ENCODE data around the gene YPEL5.

The YPEL5 gene

DNA sequence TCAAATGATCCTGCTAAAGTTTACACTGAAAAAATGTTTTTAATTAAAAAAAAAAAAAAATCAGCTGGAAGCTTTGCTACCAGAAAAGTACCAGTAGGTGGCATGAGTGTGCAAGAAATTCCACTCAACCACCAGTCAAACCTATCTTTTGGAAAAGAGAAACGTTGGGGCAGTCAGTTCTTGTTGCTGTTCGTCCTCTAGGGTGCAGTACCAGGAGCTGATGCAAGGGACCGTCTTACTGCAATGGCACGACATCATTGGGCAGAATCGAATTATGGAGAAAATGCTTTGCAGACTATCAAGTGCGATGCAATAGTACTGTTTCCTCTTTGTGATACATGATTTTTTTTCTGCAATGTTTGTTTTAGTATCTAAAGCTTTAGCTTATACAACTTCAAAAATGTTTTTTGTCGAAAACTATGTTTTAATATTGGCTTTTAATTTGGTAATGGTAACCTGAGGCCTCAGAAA, 18.3 kb downstream of the YPEL5 start:
- DNase-seq (ENCODE audit: low read depth), result peak; percentile 30

DNA sequence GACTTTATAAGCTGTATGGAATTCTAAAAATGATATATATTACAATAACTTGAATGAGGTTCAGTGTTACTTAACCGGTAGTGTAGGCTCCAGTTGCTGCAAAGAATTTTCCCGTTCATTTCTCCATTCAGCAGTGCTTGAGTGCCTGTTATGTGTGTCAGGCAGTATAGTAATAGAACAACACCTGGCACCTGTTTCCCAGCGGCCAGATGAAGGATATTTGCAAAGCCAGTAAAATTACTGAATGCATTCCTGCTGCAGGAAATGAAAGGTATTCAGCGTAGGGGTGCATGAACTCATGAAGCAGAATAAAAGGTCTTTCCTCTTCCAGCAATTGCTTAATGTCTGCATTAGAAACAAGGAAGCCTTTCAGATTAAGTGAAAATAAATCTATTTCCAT, 18.8 kb downstream of the YPEL5 start:
- DNase-seq (ENCODE audit: low read depth), result no peak

DNA sequence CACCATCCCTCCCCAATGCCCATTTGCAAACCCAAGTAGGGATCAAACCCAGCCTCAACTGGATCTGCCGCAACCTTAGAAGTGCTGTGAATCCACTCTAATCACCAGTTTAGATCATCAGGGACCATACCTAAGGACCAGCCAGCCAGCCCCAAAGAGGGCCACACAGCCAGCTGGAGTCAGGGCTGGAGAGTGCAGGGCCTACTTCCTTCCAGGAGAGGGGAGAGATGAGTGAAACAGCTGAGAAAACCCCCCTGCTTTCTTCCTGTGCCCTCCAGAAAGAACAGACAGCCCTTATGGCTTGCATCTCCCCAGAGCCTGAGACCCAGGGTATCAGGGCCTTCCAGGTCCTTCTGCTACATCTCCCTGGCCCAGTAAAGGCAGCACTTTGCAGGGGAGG, 25.8 kb downstream of the YPEL5 start:
- no peak for DNase-seq (ENCODE audit: low read depth)

DNA sequence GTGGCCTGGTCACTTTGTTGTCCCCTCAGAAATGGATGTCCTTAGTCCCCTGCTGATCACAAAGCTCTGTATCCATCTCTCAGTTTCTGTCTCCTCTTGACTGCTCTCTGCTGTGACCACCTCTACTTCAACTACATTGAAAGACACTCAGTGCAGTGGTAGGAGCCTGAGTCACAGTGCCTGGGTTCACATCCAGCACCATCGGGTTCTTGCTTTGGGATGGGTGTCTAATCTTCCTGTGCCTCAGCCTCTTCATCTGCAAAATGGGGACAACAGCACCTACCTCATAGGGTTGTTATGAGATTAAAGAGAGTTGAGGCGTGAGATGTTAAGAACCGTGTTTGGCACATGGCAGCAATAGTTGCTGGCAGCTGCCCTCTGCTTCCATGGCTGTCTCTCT, 30.6 kb downstream of the YPEL5 start:
- no peak for DNase-seq (ENCODE audit: low read depth)

DNA sequence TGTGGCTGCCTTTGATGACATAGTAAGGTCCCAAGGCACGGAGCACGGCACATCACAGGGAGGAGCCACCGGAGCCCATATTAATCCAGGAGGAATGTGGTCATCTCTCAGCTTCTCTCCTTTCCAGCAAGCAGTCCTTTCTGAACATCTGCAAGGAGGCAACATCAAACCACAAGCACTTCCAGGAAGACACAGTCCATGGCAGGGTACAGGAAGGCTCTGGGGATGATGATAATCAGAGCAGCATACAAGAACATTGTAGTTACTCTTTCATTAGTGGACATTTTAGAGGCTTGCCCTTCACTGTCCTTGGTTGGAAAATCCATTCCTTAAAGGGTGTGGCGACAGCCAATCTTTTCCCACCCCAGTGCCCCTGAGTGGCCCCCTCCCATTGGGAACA, 31.1 kb downstream of the YPEL5 start:
- no peak for DNase-seq (ENCODE audit: low read depth)

DNA sequence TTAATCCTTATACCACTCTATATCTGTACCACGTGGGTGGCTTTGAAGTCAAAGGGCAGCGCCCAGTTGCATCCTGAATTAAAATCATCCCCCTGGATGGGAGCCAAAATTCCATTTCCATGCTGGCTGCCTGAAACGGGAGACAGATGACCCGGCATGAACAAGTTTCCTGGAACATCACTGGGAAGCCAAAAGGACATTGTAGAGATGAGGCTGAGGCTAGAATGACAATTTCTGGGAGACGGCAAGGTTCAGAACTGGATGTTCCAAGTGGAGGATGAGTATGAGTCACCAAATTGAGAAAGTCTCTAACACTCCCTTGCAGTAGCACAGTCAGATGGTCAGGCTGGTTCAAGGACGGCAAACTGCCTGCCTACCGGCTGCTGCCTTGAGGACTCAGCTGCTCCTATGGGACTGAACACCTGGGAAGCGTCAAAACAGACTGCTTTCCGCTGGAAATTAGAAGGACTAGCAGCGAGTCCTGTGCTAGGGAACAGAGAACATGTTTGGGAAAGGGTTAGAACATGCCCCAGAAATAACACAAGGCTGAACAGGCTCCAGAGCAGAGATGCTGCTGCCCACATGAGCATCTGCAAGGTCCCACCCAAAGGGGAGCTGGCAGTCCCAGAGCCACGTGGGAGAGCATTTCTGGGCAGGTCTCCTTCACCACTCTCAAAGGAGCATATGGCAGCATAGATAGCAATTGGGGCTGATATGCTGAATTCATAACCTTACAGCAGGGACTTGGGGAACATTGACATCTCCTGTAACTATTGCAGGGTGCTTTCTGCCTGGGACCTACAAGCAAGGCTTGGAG, 32.0 kb downstream of the YPEL5 start:
- DNase-seq (ENCODE audit: low read depth), result no peak

DNA sequence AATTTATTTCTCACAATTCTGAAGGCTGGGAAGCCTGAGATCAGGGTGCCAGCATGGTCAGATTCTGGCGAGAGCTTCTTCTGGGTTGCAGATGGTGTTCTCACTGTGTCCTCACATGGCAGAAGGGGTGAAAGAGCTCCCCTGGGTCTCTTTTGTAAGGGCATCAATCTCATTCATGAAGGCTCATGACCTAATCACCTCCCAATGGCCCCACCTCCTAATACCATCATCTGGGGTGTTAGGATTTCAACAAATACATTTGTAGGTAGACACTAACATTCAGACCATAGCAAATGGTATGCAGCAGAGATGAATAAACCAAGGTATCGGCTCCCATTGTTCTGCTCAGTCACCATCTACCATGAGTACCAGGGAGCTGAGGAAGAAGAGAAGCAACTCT, 32.7 kb downstream of the YPEL5 start:
- DNase-seq (ENCODE audit: low read depth), result no peak

DNA sequence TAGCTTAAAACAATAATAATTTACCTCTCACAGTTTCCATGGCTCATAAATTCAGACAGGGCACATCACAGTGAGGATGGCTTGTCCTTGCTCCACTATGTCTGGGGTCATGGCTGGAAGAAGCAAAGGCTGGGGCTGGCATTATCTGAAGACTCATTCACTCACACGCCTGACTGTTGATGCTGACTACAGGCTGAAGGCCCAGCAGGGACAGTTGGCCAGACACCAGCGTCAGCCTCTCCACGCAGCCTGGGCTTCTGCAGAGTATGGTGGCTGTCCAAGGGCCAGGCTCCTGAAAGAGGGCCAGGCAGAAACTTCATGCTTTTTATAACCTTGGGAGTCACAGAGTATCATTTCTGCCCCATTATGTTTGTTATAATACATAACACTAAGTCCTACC, 33.4 kb downstream of the YPEL5 start:
- no peak for DNase-seq (ENCODE audit: low read depth)

DNA sequence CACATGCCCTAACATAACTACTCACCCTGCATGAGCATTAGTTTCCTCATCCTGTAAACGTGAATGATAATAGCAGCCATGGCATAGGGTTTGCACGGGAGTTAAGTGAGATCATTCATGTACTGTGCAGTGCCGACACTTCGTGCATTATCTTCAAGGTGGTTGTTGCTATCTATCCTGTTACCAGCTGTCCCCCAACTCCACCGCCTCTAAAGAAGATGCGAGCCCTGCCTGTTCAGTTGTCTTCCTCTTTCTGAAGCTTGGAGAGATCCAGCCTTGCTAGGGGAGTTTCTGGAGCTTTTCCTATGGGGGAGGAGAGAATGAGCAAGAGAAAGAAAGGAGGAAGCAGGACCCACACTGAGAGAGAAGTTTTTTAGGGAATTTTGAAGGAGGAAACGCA, 34.4 kb downstream of the YPEL5 start:
- DNase-seq (ENCODE audit: low read depth), result no peak

DNA sequence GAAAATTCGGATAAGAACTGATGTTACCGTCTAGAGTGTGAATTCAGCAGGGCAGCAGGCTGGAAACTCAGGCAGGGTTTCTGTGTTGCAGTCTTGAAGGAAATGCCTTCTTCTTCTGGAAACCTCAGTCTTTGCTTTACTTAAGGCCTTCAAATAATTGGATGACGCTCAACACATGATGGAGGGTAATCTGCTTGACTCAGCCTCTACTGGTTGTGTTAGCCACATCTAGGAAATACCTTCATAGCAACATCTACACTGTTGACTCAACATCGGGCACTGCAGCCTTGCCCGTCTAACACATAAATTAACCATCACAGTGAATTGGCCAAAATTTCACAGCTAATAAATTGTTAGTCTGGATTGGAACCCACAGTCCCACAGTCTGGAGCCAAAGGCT, 37.2 kb downstream of the YPEL5 start:
- no peak for DNase-seq (ENCODE audit: low read depth)

DNA sequence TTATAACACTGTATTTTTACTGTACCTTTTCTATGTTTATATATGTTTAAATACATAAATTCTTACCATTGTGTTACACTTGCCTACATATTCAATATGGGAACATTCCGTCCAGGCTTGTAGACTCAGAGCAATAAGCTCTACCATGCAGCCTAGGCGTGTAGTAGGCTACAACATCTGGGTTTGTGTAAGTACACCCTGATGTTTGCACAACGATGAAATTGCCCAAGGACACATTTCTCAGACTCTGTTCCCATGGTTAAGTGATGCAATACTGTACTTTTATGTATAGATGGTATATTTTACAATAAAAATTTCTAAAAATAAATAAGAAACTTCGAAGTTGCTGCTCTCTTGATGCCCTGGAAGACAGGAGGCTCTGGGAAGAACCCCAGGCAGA, 38.4 kb downstream of the YPEL5 start:
- DNase-seq (ENCODE audit: low read depth), result no peak

DNA sequence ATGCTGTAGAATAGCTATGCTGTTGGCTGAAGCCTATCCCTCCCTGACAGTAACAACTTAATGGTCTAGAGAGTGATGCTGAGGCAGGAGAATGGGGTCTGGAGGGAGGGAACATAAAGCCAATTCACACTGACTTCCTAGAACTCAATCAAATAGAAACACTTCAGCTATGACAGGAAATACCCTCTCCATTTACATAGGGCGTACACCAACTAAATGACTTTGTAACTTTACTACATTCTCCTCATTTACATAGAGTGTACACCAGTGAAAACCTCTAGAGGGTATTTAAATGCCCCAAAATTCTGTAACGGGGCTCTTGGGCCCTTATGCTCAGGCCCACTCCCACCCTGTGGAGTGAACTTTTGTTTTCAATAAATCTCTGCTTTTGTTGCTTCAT, 41.5 kb downstream of the YPEL5 start:
- no peak for DNase-seq (ENCODE audit: low read depth)

DNA sequence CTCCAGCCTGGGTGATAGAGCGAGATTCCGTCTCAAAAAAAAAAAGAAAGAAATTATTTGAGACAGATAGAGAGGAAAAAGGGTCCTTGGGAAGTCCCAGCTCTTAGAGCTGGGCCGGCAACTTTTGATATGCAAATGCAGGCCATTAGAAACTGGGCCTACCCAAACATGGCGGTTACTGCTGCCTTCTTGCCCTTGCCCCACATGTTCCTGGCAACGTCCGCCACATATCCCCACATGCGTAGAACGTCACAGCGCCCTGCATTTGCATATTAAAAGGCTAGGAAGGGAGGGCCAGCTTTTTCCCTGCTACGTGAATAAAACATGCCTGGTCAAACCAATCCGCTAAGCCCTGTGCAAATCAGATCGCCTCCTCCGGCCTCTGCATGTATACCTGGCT, 43.8 kb downstream of the YPEL5 start:
- no peak for DNase-seq (ENCODE audit: low read depth)

DNA sequence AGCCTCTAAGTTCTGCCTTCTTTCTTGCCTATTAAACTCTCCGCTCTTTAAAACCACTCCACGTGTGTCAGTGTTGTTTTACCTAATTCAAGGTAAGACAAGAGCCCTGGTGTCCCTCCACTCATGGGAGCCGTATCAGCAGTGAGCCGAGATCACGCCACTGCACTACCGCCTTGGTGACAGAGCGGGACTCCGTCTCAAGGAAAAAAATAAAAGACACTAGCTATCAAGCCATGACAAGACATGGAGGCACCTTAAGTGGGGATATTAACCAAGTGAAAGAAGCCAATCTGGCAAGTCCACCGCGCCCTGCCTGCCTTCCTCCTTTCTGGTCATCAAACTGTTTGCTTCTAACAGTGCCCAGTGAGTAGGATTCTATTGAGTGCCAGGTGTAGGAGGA, 44.3 kb downstream of the YPEL5 start:
- DNase-seq (ENCODE audit: low read depth), result no peak

DNA sequence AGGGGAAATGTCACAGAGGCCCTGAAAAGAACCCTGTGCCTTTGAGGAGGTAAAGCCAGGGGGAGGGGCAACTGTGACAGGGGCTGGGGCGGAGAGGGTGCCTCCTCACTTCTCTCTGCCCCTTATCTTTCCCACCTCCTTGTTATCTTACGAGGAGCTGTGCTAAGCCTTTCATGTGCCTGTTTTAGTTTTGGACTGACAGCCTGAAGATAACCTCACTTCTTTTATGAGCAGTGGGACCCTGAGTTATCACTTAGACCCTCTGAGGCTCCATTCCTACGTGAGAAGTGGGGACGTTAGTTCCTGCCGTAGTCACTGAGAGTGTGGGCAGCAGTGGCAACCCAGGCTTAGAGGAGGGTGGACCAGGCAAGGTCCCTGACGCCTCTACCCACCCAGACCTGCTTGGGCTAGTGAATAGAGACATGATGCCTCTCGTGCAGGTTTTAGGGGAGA, 45.0 kb downstream of the YPEL5 start:
- no peak for DNase-seq (ENCODE audit: low read depth)

DNA sequence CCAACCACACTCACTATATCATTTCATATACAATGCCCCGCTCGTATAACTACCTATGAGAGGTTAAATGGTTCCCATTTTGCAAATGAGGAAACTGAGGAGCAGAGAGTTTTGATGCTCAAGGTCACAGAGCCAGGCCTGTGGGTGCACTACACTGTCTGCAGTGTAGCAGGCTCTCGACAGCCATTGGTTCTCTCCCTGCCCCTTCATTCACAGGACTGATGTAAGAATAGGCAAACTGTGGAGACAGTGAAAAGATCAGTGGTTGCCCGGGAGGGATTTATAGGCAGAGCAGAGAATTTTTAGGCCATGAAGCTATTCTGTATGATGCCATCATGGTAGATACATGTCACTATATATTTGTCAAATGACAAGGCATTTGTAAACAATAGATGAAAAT, 45.5 kb downstream of the YPEL5 start:
- no peak for DNase-seq (ENCODE audit: low read depth)

DNA sequence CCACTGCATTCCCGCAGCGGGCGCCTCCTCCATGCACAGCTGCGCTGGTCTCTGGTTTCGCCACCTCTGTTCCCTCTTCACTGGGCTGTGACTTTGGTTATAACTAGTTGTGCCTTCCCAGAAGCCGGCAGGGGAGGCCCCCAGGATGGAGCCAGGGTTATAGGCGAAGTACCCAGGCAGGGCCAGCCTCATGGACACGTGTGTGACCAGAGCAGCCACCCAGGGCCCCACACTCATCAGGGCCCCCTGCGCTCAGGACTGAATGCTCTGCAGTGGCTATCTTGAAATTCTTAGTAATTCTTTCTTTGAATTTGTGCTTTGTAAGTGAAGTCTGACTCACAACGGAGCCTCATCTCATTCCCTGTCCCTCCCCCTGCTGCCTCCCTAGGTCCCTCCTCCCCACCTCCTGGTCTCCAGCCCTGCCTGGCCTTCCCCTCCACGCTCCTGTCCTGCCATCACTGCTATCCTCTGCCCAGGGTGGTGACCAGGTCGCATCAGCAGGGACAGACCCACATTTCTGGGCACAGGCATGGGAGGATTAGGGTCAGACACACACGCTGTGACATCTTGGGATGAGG, 46.4 kb downstream of the YPEL5 start:
- no peak for DNase-seq (ENCODE audit: low read depth)

DNA sequence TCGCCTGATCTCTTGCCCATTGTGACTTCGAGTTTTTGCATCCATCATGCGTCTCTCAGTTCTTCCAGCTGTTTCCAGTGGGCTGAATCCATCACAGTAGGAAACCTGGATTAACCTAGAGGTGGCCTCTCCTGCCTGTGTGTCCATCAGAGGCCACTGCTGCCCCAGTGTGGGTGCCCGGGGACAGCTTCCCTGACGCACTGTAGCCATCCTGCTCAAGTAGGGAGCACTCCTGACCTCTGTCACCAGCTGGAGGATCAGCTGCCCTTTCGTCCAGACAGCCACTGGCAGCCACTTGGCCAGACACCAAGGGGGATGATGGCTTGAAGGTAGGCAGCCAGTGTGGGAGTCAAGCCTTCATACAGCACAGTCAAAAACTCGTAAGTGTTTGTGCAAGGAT, 47.6 kb downstream of the YPEL5 start:
- no peak for DNase-seq (ENCODE audit: low read depth)

DNA sequence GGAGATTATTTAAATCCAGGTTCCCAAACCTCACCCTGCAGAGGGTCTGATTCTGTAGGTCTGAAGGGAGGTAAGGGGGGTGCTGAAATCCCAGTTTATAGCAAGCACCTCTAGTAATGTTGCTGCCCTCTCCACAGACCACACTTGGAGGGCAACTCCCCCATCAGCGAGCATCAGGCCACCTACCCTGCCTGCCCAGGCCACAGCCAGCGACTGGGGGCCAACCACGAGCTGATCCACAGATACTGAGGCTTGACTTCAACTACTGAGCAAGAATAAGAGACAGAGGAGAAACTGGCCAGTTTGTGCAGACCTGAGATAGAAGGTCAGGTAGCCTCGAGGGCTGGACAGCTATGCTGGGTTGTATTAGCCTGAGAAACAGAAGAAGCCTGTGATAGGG, 48.2 kb downstream of the YPEL5 start:
- DNase-seq (ENCODE audit: low read depth), result no peak

DNA sequence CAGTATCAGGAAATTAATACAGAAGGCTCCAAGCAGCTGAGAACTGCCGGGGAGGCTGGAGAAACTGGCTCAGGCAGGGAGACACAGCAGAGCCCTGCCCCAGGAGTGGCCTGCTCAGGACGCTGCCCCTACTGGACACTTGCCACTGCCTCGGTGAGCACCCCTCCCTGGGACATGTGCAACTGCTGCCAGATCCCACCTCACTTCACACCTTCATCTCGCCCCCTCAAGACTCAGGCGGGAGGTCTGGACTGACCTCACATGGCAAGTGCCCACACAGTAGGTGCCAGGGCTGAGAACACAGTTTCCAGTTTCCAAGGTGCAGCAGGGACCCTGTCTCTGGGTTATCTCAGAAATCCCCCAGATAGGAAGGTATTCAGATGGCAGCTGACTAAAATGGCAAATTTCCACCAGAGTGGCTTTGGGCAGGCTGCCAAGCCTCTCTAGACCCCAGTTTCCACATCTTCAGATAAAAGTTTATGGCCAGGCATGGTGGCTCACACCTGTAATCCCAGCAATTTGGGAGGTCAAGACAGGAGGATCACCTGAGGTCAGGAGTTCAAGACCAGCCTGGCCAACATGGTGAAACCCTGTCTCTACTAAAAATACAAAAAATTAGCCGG, 50.9 kb downstream of the YPEL5 start:
- DNase-seq (ENCODE audit: low read depth), result no peak

DNA sequence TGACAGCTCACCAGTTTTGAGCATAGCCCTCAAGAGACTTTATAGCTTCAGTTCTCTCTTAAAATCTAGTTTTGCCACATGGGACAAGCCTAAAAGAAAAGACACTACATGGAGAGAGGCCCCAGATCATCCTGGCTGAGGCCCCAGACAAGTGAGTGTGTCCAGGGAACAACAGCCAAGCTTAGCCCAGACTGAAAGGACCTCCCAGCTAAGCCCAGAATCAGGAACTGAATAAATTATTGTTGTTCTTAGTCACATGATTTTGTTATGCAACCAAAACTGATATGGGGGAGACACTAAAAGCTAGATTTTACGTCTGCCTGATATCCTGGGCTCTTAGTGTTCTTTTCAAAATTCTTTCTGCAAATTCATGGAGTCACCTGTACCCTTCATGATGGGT, 55.2 kb downstream of the YPEL5 start:
- DNase-seq (ENCODE audit: low read depth), result no peak

DNA sequence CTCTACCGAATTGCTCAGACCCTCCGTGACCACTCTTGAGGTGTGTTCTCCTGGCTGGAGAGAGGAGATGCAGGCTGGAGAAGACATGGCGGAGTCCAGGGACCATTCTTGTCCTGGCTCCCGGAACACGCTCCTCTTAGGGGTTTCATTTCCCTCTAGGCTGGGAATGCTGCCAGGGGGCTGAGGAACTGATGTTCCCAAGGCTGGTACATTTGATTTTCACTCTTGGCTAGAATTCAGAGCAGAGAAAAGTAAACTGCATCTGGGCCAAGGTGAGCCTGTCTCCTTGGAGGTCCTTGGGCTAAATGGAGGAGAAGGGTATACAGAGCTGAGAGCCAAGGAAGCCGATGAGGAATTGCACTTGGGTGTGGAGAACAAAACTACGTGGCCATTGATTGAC, 56.3 kb downstream of the YPEL5 start:
- DNase-seq (ENCODE audit: low read depth), result no peak

DNA sequence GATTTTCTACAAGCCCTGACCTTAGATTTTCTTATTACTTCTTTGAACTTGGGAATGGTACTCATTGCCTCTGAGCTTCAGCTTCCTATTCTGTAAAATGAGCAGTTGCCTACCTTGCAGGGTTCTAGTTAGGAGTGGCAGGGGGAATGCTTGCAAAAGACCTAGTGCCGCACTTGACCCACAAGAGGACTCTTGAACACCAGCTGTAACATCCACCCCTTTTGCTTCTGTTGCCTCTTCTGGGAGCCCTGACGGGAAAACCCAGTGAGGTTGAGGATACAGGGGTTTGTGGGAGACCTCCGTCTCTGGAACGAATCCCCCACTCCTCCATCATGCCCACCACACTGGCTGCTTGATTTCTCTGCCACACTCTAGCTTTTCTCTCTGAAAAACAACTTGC, 57.5 kb downstream of the YPEL5 start:
- no peak for DNase-seq (ENCODE audit: low read depth)

DNA sequence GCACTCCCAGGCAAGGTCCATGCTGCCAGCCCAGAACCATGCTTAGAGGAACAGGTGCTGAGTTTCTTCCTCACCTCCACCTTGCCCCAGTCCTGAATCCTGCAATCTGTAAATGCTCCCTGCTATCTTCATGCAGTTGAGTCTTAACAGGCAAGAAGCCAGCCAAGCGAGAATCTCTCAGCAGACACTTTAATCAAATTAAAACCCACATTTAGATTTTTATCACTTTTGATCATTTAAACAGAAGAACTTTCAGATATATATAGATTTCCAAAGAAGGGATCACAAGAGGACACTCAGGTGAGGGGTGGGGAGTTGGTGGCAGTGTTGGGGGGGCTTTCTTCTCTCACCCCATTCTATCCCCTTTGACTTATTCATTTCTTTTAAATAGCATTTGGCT, 58.6 kb downstream of the YPEL5 start:
- no peak for DNase-seq (ENCODE audit: low read depth)
